ENCODE results near the gene FNDC5. TPM values are rescaled to one million over a fixed set of nuclear protein-coding genes. Genes with fewer than 3 reads are reported as not detected.

The FNDC5 gene
- total RNA-seq, 1 experiment from 2014 or later = 4.5 TPM

DNA sequence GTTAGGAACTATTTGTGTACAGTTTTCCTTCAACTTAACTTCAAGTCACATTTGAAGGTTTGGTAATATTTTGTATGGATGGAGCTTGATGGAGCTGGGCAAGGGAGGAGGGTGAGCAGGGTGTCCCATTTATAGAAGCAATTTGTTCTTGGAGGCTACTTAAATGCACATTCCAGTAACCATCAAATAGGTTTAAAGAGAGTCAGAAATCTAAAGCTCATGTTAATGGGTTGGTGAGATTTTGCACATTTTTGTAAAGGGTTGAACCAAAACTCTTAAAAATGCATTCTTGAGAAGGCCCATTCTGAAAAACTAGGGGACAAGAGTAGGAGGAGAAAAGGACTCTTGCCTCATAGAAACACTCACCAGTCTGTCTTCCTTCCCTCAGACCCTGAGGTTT is 10.1 kb downstream of the FNDC5 start:
- H3K4me2 ChIP-seq (ENCODE audit: insufficient read depth, insufficient read length, low read length) = no peak overlapping the region
- H3K56ac ChIP-seq (ENCODE audit: insufficient read length, low read depth, low read length) = no peak overlapping the region
- H3K9me3 Mint-ChIP-seq = no peaks in the 10 kb centered on the region
- no peaks in the 10 kb centered on the region for H3K79me1 ChIP-seq (ENCODE audit: insufficient read depth, low read depth, low read length, poor library complexity, severe bottlenecking)
- H3K27me3 ChIP-seq (ENCODE audit: insufficient read depth, low read length) = no peaks in the 10 kb centered on the region
- no peak overlapping the region for H4K8ac ChIP-seq (replicated peaks; ENCODE audit: insufficient read length, low read depth, low read length)
- no peak overlapping the region for H3K14ac ChIP-seq (ENCODE audit: insufficient read depth, low read length)
- H3K79me2 ChIP-seq (ENCODE audit: insufficient read depth, low read length) = no peaks in the 10 kb centered on the region
- H3K27me3 Mint-ChIP-seq (ENCODE audit: low read depth) = no peaks in the 10 kb centered on the region
- H3K9ac ChIP-seq (ENCODE audit: extremely low read depth, insufficient read length, low read length) = no peak overlapping the region
- H3K9me3 ChIP-seq (ENCODE audit: control insufficient read depth, low read depth, low read length) = no peaks in the 10 kb centered on the region
- no peak overlapping the region for H4K5ac ChIP-seq (ENCODE audit: insufficient read length, low read depth, low read length)
- H3T11ph ChIP-seq (ENCODE audit: low read length) = no peak overlapping the region
- no peak overlapping the region for H3K18ac ChIP-seq (ENCODE audit: insufficient read length, low read depth, low read length)
- no peaks in the 10 kb centered on the region for H3K4me1 ChIP-seq (ENCODE audit: insufficient read depth, low read length)
- no peaks in the 10 kb centered on the region for H4K20me1 ChIP-seq (ENCODE audit: control insufficient read depth, insufficient read depth, insufficient read length)
- H3K23ac ChIP-seq (ENCODE audit: insufficient read length, low read depth, low read length) = no peak overlapping the region
- no peak overlapping the region; a peak in 1 of 7 replicates for H3K27ac Mint-ChIP-seq
- no peak overlapping the region for H3K27ac ChIP-seq (ENCODE audit: insufficient read length, low read depth, low read length)
- H2BK15ac ChIP-seq (ENCODE audit: low read depth, low read length) = no peak overlapping the region
- H4K91ac ChIP-seq (ENCODE audit: insufficient read length, low read depth, low read length) = no peak overlapping the region
- H3K4me3 Mint-ChIP-seq = no peak overlapping the region
- H2AFZ ChIP-seq (ENCODE audit: low read length) = no peak overlapping the region
- no peaks in the 10 kb centered on the region for H3K23me2 ChIP-seq (ENCODE audit: insufficient read length, low read depth, low read length, poor library complexity, severe bottlenecking)
- H3K4me1 Mint-ChIP-seq = no peaks in the 10 kb centered on the region
- no peak for TF ChIP-seq CTCF (conservative IDR thresholded peaks at IDR 0.05)
- no peak overlapping the region for H3K4ac ChIP-seq (ENCODE audit: low read depth, low read length)
- no peak overlapping the region for H2BK12ac ChIP-seq (ENCODE audit: insufficient read length, low read depth, low read length)
- H2BK5ac ChIP-seq (ENCODE audit: insufficient read length, low read length) = no peak overlapping the region
- H3K36me3 Mint-ChIP-seq (ENCODE audit: insufficient read depth in 1 of 3, low read depth in 3 of 3) = peaks cover 13 to 36% (median 36%) of the 10 kb centered on the region in 3 experiments
- no peak overlapping the region for H2AK5ac ChIP-seq (ENCODE audit: insufficient read length, low read length)
- H2BK20ac ChIP-seq (ENCODE audit: low read depth, low read length, poor library complexity, severe bottlenecking) = no peak overlapping the region
- DNase-seq = no peak
- no peak overlapping the region for H2BK120ac ChIP-seq (ENCODE audit: low read depth, low read length, poor library complexity, severe bottlenecking)
